Neural cell (in vitro differentiated cells): ENCODE data around the gene VSIG8.

Source experiments
- CTCF ChIP-seq: fragments of 450-650 bp; IDR thresholded peaks from 2 replicates; pipeline ENCODE4 v1.5.1; 2014; ENCODE audit warnings: antibody characterized with exemption, mild to moderate bottlenecking, moderate library complexity; ENCODE audit not compliant: poor library complexity, severe bottlenecking
- EZH2 ChIP-seq: fragments of 200-600, 300-800 bp; shearing (Covaris generic), sonication (generic); IDR thresholded peaks from 2 replicates; pipeline ENCODE4 v1.6.1; 2014; ENCODE audit warnings: antibody characterized with exemption, low read length, borderline replicate concordance, mild to moderate bottlenecking; ENCODE audit not compliant: insufficient read depth, poor library complexity, severe bottlenecking
- POLR2AphosphoS5 ChIP-seq: IDR thresholded peaks from 2 replicates; pipeline ENCODE4 v1.6.1; 2012

GRCh38 chr1:159835356-159835755 lies 27.1 kb downstream of the VSIG8 start:
- TF ChIP-seq EZH2, result no peak
- TF ChIP-seq CTCF, result no peak
- TF ChIP-seq POLR2AphosphoS5, result no peak
